Panc1 (cell line): ENCODE measurements around the gene FAM20A. TPM values are rescaled to one million over a fixed set of nuclear protein-coding genes. Genes with fewer than 3 reads are reported as not detected.

Source experiments
- ATAC-seq: fragments of 200-7000 bp; cut with Tn5 transposase; 2 replicates; pipeline ENCODE4 v1.9.1; 2020; ENCODE audit warnings: mild to moderate bottlenecking, moderate library complexity
- BruUV-seq: library from RNA; stranded (reverse); fragments of 400-500 nt; replicated peaks from 2 replicates; lab custom pipeline; 2021; lab: Mats Ljungman, UMichigan
- CTCF ChIA-PET: fragments of 300-600 bp; sonication (Branson Sonifier 250); formaldehyde crosslinking; loops from one replicate; lab custom pipeline; 2022; ENCODE audit warnings: antibody characterized with exemption; lab: Charles Lee
- POLR2A ChIA-PET: fragments of 300-600 bp; sonication (Branson Sonifier 250); formaldehyde crosslinking; loops from one replicate; lab custom pipeline; 2022; ENCODE audit warnings: antibody characterized with exemption; lab: Charles Lee
- DNase-seq: peaks from one replicate; pipeline ENCODE4 v3.0.0-alpha.2; 2010; ENCODE audit warnings: low read depth, low spot score
- H3K27ac ChIP-seq: 2 replicates; pipeline ENCODE4 v1.5.1; 2011; ENCODE audit warnings: mild to moderate bottlenecking, low read length, inconsistent platforms
- H3K27me3 ChIP-seq: fragments of 200-500 bp; sonication (Bioruptor generic); 2 replicates; pipeline ENCODE4 v1.6.0; 2014; ENCODE audit warnings: low read length, inconsistent platforms; ENCODE audit not compliant: control insufficient read depth, insufficient read depth
- H3K36me3 ChIP-seq: fragments of 200-500 bp; sonication (Bioruptor generic); 2 replicates; pipeline ENCODE4 v1.5.1; 2014; ENCODE audit warnings: inconsistent platforms, mild to moderate bottlenecking, low read length, moderate library complexity; ENCODE audit not compliant: control insufficient read depth, insufficient read depth
- H3K4me1 ChIP-seq: 2 replicates; pipeline ENCODE4 v1.5.1; 2011; ENCODE audit warnings: inconsistent platforms, mild to moderate bottlenecking, low read length, moderate library complexity; ENCODE audit not compliant: control insufficient read depth, insufficient read depth
- H3K4me3 ChIP-seq, 2 experiments: 2 replicates each; pipeline ENCODE4 v1.5.1; 2011 to 2012; ENCODE audit warnings: low read depth in 2 of 2, low read length in 2 of 2, mild to moderate bottlenecking in 2 of 2, inconsistent platforms in 1 of 2, moderate library complexity in 1 of 2
- H3K9me3 ChIP-seq: fragments of 200-500 bp; sonication (Bioruptor generic); 2 replicates; pipeline ENCODE4 v1.5.1; 2014; ENCODE audit warnings: low read depth, mild to moderate bottlenecking, inconsistent platforms, low read length, moderate library complexity; ENCODE audit not compliant: control insufficient read depth, insufficient read depth
- POLR2AphosphoS5 ChIP-seq: IDR thresholded peaks from 2 replicates; pipeline ENCODE4 v1.6.1; 2012; ENCODE audit warnings: mild to moderate bottlenecking, low read depth, low read length, moderate library complexity
- SIN3A ChIP-seq: IDR thresholded peaks from 2 replicates; pipeline ENCODE4 v1.6.1; 2012; ENCODE audit warnings: low read depth, mild to moderate bottlenecking, low read length, moderate library complexity, borderline replicate concordance; ENCODE audit not compliant: insufficient read depth
- TCF7L2 ChIP-seq: IDR thresholded peaks from 2 replicates; pipeline ENCODE4 v1.6.1; 2011; ENCODE audit warnings: mild to moderate bottlenecking, low read depth, low read length, inconsistent platforms
- in situ Hi-C: cut with HindIII; loops from 2 replicates; pipeline ENCODE4 v1.10.0; 2016; ENCODE audit warnings: low sequenced_read_pairs, low pct_unique_long_range_greater_than_20kb
- intact Hi-C: fragments of 100-400 bp; cut with micrococcal nuclease; formaldehyde crosslinking; loops from one replicate; pipeline ENCODE4 v1.10.0; 2022; ENCODE audit not compliant: unreplicated experiment
- total RNA-seq: library from RNA; stranded (reverse); gene quantifications from one replicate; pipeline ENCODE4 v1.2.1, GENCODE V29; 2021; ENCODE audit not compliant: unreplicated experiment
- TF ChIP-seq, protein P1 (sequence below): fragments of 450-650 bp; IDR thresholded peaks from 2 replicates; pipeline ENCODE4 v1.5.1; 2017; ENCODE audit warnings: mild to moderate bottlenecking
- TF ChIP-seq, protein P2 (sequence below), 2 experiments: IDR thresholded peaks; 2 replicates each; pipeline ENCODE4 v1.6.1; 2011 to 2012; ENCODE audit warnings: low read depth in 2 of 2, control low read depth in 1 of 2, low read length in 1 of 2, mild to moderate bottlenecking in 1 of 2, moderate library complexity in 1 of 2; ENCODE audit not compliant: insufficient read depth in 1 of 2

FAM20A gene
- total RNA-seq, 1 experiment from 2014 or later = 0.44 TPM

DNA sequence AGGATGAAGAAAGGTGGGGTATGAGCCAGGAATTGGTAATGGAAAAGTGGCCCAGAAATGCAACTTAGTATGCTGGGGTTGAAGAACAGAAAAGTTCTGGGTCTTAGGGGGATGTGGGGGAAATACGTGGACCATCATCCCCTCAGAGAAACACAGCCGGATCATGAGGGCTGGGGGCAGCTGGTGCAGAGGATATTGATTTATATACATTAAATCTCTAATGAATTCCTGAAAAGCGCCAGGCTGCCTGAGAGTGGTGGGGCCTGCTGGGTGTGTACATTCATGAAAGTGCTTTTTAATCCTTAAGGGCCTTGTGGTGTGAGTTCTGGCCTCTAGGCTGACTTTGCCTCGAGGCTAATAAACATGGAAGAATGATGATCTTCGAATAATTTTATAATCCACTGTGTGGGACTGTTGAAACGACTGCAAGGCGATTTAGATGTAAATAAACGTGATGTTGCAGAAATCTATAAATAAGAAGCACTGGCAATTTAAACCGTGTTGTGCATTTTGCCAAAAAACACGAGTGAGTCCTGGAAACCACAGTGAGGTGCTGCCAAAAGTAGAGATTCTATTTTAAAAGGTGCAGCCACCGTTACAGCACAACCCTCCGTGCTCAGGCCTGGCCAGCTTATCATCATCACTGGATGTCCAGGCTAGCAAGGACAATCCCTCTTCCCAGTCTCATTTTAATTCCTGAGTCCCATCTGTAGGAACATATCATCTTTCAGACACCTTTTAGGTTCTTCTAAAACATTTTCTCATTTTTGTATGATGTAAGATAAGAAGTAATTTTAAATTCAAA, 56.9 kb downstream of the FAM20A start:
- ATAC-seq = no peak
- DNase-seq = no peak
- Histone ChIP-seq H3K9me3 (no peaks in the 10 kb centered on the region), H3K4me3 (no peak overlapping the region), H3K27ac (no peak overlapping the region), H3K36me3 (no peaks in the 10 kb centered on the region), H3K27me3 (no peaks in the 10 kb centered on the region), H3K4me1 (no peaks in the 10 kb centered on the region)
- ChIA-PET CTCF (no interaction called here), POLR2A (no interaction called here)
- intact Hi-C loops (no loop called here), in situ Hi-C loops (no loop called here)
- TF ChIP-seq, protein P1, sequence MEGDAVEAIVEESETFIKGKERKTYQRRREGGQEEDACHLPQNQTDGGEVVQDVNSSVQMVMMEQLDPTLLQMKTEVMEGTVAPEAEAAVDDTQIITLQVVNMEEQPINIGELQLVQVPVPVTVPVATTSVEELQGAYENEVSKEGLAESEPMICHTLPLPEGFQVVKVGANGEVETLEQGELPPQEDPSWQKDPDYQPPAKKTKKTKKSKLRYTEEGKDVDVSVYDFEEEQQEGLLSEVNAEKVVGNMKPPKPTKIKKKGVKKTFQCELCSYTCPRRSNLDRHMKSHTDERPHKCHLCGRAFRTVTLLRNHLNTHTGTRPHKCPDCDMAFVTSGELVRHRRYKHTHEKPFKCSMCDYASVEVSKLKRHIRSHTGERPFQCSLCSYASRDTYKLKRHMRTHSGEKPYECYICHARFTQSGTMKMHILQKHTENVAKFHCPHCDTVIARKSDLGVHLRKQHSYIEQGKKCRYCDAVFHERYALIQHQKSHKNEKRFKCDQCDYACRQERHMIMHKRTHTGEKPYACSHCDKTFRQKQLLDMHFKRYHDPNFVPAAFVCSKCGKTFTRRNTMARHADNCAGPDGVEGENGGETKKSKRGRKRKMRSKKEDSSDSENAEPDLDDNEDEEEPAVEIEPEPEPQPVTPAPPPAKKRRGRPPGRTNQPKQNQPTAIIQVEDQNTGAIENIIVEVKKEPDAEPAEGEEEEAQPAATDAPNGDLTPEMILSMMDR = no peak
- TF ChIP-seq, protein P2, sequence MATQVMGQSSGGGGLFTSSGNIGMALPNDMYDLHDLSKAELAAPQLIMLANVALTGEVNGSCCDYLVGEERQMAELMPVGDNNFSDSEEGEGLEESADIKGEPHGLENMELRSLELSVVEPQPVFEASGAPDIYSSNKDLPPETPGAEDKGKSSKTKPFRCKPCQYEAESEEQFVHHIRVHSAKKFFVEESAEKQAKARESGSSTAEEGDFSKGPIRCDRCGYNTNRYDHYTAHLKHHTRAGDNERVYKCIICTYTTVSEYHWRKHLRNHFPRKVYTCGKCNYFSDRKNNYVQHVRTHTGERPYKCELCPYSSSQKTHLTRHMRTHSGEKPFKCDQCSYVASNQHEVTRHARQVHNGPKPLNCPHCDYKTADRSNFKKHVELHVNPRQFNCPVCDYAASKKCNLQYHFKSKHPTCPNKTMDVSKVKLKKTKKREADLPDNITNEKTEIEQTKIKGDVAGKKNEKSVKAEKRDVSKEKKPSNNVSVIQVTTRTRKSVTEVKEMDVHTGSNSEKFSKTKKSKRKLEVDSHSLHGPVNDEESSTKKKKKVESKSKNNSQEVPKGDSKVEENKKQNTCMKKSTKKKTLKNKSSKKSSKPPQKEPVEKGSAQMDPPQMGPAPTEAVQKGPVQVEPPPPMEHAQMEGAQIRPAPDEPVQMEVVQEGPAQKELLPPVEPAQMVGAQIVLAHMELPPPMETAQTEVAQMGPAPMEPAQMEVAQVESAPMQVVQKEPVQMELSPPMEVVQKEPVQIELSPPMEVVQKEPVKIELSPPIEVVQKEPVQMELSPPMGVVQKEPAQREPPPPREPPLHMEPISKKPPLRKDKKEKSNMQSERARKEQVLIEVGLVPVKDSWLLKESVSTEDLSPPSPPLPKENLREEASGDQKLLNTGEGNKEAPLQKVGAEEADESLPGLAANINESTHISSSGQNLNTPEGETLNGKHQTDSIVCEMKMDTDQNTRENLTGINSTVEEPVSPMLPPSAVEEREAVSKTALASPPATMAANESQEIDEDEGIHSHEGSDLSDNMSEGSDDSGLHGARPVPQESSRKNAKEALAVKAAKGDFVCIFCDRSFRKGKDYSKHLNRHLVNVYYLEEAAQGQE (IDR thresholded peaks at IDR 0.05; ENCODE audit: insufficient read depth in 1 of 2, low read depth in 2 of 2, low read length in 1 of 2) = no peak
- TF ChIP-seq SIN3A (no peak), TCF7L2 (no peak), POLR2AphosphoS5 (no peak)
- BruUV-seq = no TSS peak

DNA sequence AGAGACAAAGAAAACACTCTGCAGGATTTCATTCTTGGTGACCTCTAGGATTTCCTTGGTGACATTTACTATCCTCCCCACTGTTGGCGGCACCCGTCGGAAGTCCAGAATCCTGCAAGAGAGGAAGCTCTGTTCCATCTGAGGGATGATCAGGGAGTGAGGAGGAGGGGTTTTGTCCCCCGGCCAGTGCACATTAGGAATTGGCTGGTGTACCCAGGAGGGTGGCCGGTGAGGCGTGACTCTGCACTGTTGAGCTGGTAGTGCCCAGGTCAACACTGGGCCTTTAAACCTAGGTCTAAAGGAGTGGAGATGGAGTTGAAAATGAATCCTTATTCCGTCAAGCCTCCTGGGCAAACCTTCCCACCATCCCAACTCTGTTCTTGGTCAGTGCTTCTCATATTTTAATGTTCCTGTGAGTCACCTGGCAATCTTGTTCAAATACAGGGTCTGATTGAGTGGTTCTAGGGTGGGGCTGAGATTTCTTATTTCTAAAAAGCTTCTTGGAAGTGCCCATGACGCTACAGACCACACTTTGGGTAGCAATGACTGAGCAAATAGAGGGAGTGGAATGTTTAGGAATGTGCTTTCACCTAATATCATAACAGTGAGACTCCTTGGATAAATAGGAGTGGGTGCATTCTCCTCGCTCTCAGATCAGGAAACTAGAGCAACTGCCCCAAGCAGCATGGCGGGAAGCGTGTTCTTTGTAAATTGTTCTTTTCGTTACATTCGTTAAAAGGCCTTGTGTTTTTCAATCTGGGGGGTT, 58.3 kb downstream of the FAM20A start:
- no peaks in the 10 kb centered on the region for H3K27me3 ChIP-seq
- H3K4me3 ChIP-seq = no peak overlapping the region
- TF ChIP-seq, protein P1 = no peak
- ATAC-seq = no peak
- CTCF ChIA-PET = no interaction called here
- no peak overlapping the region for H3K27ac ChIP-seq
- H3K36me3 ChIP-seq = no peaks in the 10 kb centered on the region
- H3K4me1 ChIP-seq = no peaks in the 10 kb centered on the region
- POLR2A ChIA-PET = no interaction called here
- in situ Hi-C loops (no loop called here), intact Hi-C loops (no loop called here)
- no peaks in the 10 kb centered on the region for H3K9me3 ChIP-seq
- DNase-seq = no peak
- BruUV-seq = no TSS peak
